A549 (cell line): ENCODE measurements around the gene SGCD.

Source experiments
- BHLHE40 ChIP-seq: IDR thresholded peaks from 2 replicates; pipeline ENCODE4 v1.6.1; 2012; ENCODE audit warnings: low read depth, low read length, inconsistent platforms
- CHD2 ChIP-seq: fragments of 150-350 bp; IDR thresholded peaks from 2 replicates; pipeline ENCODE4 v1.6.1; 2014; ENCODE audit warnings: low read length; ENCODE audit not compliant: partially characterized antibody
- EHF ChIP-seq: fragments of 250-450 bp; sonication (Bioruptor Pico); IDR thresholded peaks from 2 replicates; pipeline ENCODE4 v1.5.0; 2020; ENCODE audit warnings: mild to moderate bottlenecking
- EP300 ChIP-seq, 2 experiments: fragments of >200 bp; sonication (Bioruptor Twin); formaldehyde crosslinking; IDR thresholded peaks; 2 replicates in 1 of 2; 3 replicates in 1 of 2; pipeline ENCODE4 v1.6.1; 2016 to 2017
- HDAC2 ChIP-seq: fragments of 200-600 bp; sonication (generic); IDR thresholded peaks from 2 replicates; pipeline ENCODE4 v1.6.1; 2016
- MYC ChIP-seq: IDR thresholded peaks from 2 replicates; pipeline ENCODE4 v1.6.1; 2012; ENCODE audit warnings: mild to moderate bottlenecking, inconsistent platforms, low read length, improper control_type of control experiment, borderline replicate concordance
- POLR2A ChIP-seq: IDR thresholded peaks from 2 replicates; pipeline ENCODE4 v1.6.1; 2012; ENCODE audit warnings: mild to moderate bottlenecking, low read length
- RAD21 ChIP-seq, 2 experiments: fragments of >200 bp in 1 of 2; sonication (Bioruptor Twin) in 1 of 2; formaldehyde crosslinking in 1 of 2; IDR thresholded peaks in 1 of 2; conservative IDR thresholded peaks in 1 of 2; 2 replicates in 1 of 2; 3 replicates in 1 of 2; pipeline ENCODE4 v1.6.1; 2012 to 2018; ENCODE audit warnings: inconsistent platforms in 1 of 2
- REST ChIP-seq: fragments of 200-600 bp; sonication (generic); IDR thresholded peaks from 2 replicates; pipeline ENCODE4 v1.6.1; 2016; ENCODE audit warnings: antibody characterized with exemption, mild to moderate bottlenecking, moderate library complexity
- RNF2 ChIP-seq: fragments of 200-600 bp; sonication (generic); IDR thresholded peaks from 2 replicates; pipeline ENCODE4 v1.6.1; 2016; ENCODE audit warnings: low read depth, mild to moderate bottlenecking, antibody characterized with exemption, moderate library complexity, borderline replicate concordance
- SREBF2 ChIP-seq: fragments of 450-650 bp; IDR thresholded peaks from 2 replicates; pipeline ENCODE4 v1.6.1; 2014; ENCODE audit warnings: mild to moderate bottlenecking, moderate library complexity
- TF ChIP-seq, protein P1 (sequence below): fragments of >200 bp; sonication (Bioruptor Twin); formaldehyde crosslinking; IDR thresholded peaks from 3 replicates; pipeline ENCODE4 v1.5.1; 2016

GRCh38 chr5:156434471-156434870 lies 107.5 kb downstream of the SGCD start:
- TF ChIP-seq, protein P1, sequence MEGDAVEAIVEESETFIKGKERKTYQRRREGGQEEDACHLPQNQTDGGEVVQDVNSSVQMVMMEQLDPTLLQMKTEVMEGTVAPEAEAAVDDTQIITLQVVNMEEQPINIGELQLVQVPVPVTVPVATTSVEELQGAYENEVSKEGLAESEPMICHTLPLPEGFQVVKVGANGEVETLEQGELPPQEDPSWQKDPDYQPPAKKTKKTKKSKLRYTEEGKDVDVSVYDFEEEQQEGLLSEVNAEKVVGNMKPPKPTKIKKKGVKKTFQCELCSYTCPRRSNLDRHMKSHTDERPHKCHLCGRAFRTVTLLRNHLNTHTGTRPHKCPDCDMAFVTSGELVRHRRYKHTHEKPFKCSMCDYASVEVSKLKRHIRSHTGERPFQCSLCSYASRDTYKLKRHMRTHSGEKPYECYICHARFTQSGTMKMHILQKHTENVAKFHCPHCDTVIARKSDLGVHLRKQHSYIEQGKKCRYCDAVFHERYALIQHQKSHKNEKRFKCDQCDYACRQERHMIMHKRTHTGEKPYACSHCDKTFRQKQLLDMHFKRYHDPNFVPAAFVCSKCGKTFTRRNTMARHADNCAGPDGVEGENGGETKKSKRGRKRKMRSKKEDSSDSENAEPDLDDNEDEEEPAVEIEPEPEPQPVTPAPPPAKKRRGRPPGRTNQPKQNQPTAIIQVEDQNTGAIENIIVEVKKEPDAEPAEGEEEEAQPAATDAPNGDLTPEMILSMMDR, result no peak
- no peak for TF ChIP-seq EP300 (IDR thresholded peaks at IDR 0.05)
- TF ChIP-seq RNF2, result no peak
- TF ChIP-seq CHD2, result no peak
- TF ChIP-seq EHF, result no peak
- no peak for TF ChIP-seq REST
- no peak for TF ChIP-seq POLR2A
- TF ChIP-seq RAD21 (conservative IDR thresholded peaks at IDR 0.05 in 1 of 2, IDR thresholded peaks at IDR 0.05 in 1 of 2), result no peak
- no peak for TF ChIP-seq SREBF2
- TF ChIP-seq MYC, result no peak
- TF ChIP-seq HDAC2, result no peak
- no peak for TF ChIP-seq BHLHE40
